Right lobe of liver (tissue), 4 donors: ENCODE results near the gene NAA15.

Experiments
- CTCF ChIP-seq, 4 donors: fragments of 200-600 bp in 3 of 4; fragments of 450-650 bp in 1 of 4; IDR thresholded peaks; one replicate each; pipeline versions ENCODE4 v1.5.1 to v1.8.0; 2016 to 2022; ENCODE audit warnings: antibody characterized with exemption in 4 of 4, mild to moderate bottlenecking in 2 of 4
- POLR2A ChIP-seq: fragments of 450-650 bp; IDR thresholded peaks from one replicate; pipeline ENCODE4 v1.6.1; 2017; ENCODE audit warnings: antibody characterized with exemption, mild to moderate bottlenecking
- donor health status: DM: no; HTN: no; CAD: no.
- donor health status: DM: no; HTN: no; CAD: no.
- donor health status: DM: no; HTN: yes; CAD: no.

- TF ChIP-seq POLR2A, result no peak
- no peak for TF ChIP-seq CTCF (IDR thresholded peaks at IDR 0.05)
These were observed 3.6 kb downstream of the NAA15 start for GRCh38 chr4:139304920-139305319.
